GM08714 (cell line): ENCODE data around the gene GATA3.

Source experiments
- H3K4me3 ChIP-seq: fragments of 200-500 bp; sonication (Bioruptor generic); 2 replicates; pipeline ENCODE4 v1.5.1; 2014; ENCODE audit warnings: mild to moderate bottlenecking, low read length, inconsistent platforms
- ZNF274 ChIP-seq: IDR thresholded peaks from 2 replicates; pipeline ENCODE4 v1.6.1; 2012; ENCODE audit warnings: mild to moderate bottlenecking, low read depth, low read length

GATA3 gene

GRCh38 chr10:8043569-8044306, 10.8 kb upstream of the GATA3 start:
- no peak overlapping the region for H3K4me3 ChIP-seq
- TF ChIP-seq ZNF274 = no peak

GRCh38 chr10:8044331-8044907, 10.1 kb upstream of the GATA3 start:
- no peak for TF ChIP-seq ZNF274
- no peak overlapping the region; the same call in 1 of the 2 replicates for H3K4me3 ChIP-seq

GRCh38 chr10:8044908-8045725, 9.4 kb upstream of the GATA3 start:
- TF ChIP-seq ZNF274 = no peak
- peak overlapping the region; percentile 5; the same call in 1 of the 2 replicates for H3K4me3 ChIP-seq

- peak overlapping the region; percentile 5; the same call in 1 of the 2 replicates for H3K4me3 ChIP-seq
- TF ChIP-seq ZNF274 = no peak
Observed at GRCh38 chr10:8045726-8046494, 8.6 kb upstream of the GATA3 start.

- TF ChIP-seq ZNF274 = no peak
- no peak overlapping the region; the same call in 1 of the 2 replicates for H3K4me3 ChIP-seq
Observed at GRCh38 chr10:8047452-8048280, 6.8 kb upstream of the GATA3 start.

GRCh38 chr10:8048281-8049008, 6.0 kb upstream of the GATA3 start:
- TF ChIP-seq ZNF274 = no peak
- H3K4me3 ChIP-seq = no peak overlapping the region; the same call in 1 of the 2 replicates

- peak overlapping the region; percentile 4 for H3K4me3 ChIP-seq
- TF ChIP-seq ZNF274 = no peak
Observed at GRCh38 chr10:8049045-8049864, 5.2 kb upstream of the GATA3 start.

- no peak for TF ChIP-seq ZNF274
- H3K4me3 ChIP-seq = peak overlapping the region; percentile 4
Observed at GRCh38 chr10:8049865-8050555, 4.5 kb upstream of the GATA3 start.

GRCh38 chr10:8050556-8051108, 3.9 kb upstream of the GATA3 start:
- peak overlapping the region; percentile 8; the same call in 1 of the 2 replicates for H3K4me3 ChIP-seq
- TF ChIP-seq ZNF274 = no peak

- no peak overlapping the region for H3K4me3 ChIP-seq
- no peak for TF ChIP-seq ZNF274
Observed at GRCh38 chr10:8051109-8051821, 3.2 kb upstream of the GATA3 start.

GRCh38 chr10:8051851-8052257, 2.6 kb upstream of the GATA3 start:
- H3K4me3 ChIP-seq = no peak overlapping the region
- no peak for TF ChIP-seq ZNF274
